ENCODE results near the gene CFAP97D2.
"Not testable (repeated sequence)": the region's sequence is repeated elsewhere in the genome, so short reads cannot be mapped to it uniquely, and the experiment has no call there.

Gene CFAP97D2

GRCh38 chr13:114158869-114159666, 20.0 kb upstream of the CFAP97D2 start:
- DNase-seq (ENCODE audit: low read depth in 3 of 3): not testable (repeated sequence)

- no peak for DNase-seq (ENCODE audit: low read depth in 3 of 3)
Observed at GRCh38 chr13:114161028-114161556, 18.0 kb upstream of the CFAP97D2 start.

- DNase-seq (ENCODE audit: low read depth in 3 of 3): peak in 1 of 3 experiments; percentile 50
Observed at GRCh38 chr13:114161644-114162532, 17.2 kb upstream of the CFAP97D2 start.

- DNase-seq (ENCODE audit: low read depth in 3 of 3): no peak
Observed at GRCh38 chr13:114162533-114162922, 16.5 kb upstream of the CFAP97D2 start.

GRCh38 chr13:114164053-114164452, 15.0 kb upstream of the CFAP97D2 start:
- no peak for DNase-seq (ENCODE audit: low read depth in 3 of 3)

GRCh38 chr13:114164681-114165429, 14.2 kb upstream of the CFAP97D2 start:
- DNase-seq (ENCODE audit: low read depth in 3 of 3): no peak

- DNase-seq (ENCODE audit: low read depth in 3 of 3): no peak
Observed at GRCh38 chr13:114166381-114167131, 12.5 kb upstream of the CFAP97D2 start.

- DNase-seq (ENCODE audit: low read depth in 3 of 3): no peak
Observed at GRCh38 chr13:114167426-114167825, 11.6 kb upstream of the CFAP97D2 start.

- no peak for DNase-seq (ENCODE audit: low read depth in 3 of 3)
Observed at GRCh38 chr13:114167885-114168284, 11.2 kb upstream of the CFAP97D2 start.

- DNase-seq (ENCODE audit: low read depth in 3 of 3): no peak
Observed at GRCh38 chr13:114173272-114173671, 5.8 kb upstream of the CFAP97D2 start.

- no peak for DNase-seq (ENCODE audit: low read depth in 3 of 3)
Observed at GRCh38 chr13:114173745-114174144, 5.3 kb upstream of the CFAP97D2 start.

- DNase-seq (ENCODE audit: low read depth in 3 of 3): no peak
Observed at GRCh38 chr13:114174529-114174961, 4.5 kb upstream of the CFAP97D2 start.

- not testable (repeated sequence) for DNase-seq (ENCODE audit: low read depth in 3 of 3)
Observed at GRCh38 chr13:114176359-114176902, 2.6 kb upstream of the CFAP97D2 start.

GRCh38 chr13:114177245-114178010, 1.6 kb upstream of the CFAP97D2 start:
- no peak for DNase-seq (ENCODE audit: low read depth in 3 of 3)

GRCh38 chr13:114185182-114185971, 6.3 kb downstream of the CFAP97D2 start:
- DNase-seq (ENCODE audit: low read depth in 3 of 3): no peak

GRCh38 chr13:114194853-114195252, 15.8 kb downstream of the CFAP97D2 start:
- DNase-seq (ENCODE audit: low read depth in 3 of 3): no peak

- no peak for DNase-seq (ENCODE audit: low read depth in 3 of 3)
Observed at GRCh38 chr13:114196629-114197028, 17.6 kb downstream of the CFAP97D2 start.

GRCh38 chr13:114198556-114198955, 19.5 kb downstream of the CFAP97D2 start:
- DNase-seq (ENCODE audit: low read depth in 3 of 3): no peak

- DNase-seq (ENCODE audit: low read depth in 3 of 3): not testable (repeated sequence)
Observed at GRCh38 chr13:114199526-114199925, 20.5 kb downstream of the CFAP97D2 start.

All from stimulated activated CD4-positive, alpha-beta T cell treated with anti-CD3 and anti-CD28 coated beads, TNF-alpha, amount 100 ng/mL, for 24 hours (primary cell).